PC-9 (cell line): ENCODE measurements around the gene ANKLE1. TPM values are rescaled to one million over a fixed set of nuclear protein-coding genes. Genes with fewer than 3 reads are reported as not detected.
A peak's percentile ranks its signal among the peaks of the same experiment; 100 is the strongest.

Source experiments
- BruUV-seq: library from RNA; stranded (reverse); fragments of 400-500 nt; replicated peaks from 2 replicates; lab custom pipeline; 2021; lab: Mats Ljungman, UMichigan
- CTCF ChIA-PET: fragments of 300-600 bp; sonication (Branson Sonifier 250); formaldehyde crosslinking; loops from one replicate; lab custom pipeline; 2022; ENCODE audit warnings: antibody characterized with exemption; lab: Charles Lee
- POLR2A ChIA-PET: fragments of 300-600 bp; sonication (Branson Sonifier 250); formaldehyde crosslinking; loops from one replicate; lab custom pipeline; 2022; ENCODE audit warnings: antibody characterized with exemption; ENCODE audit not compliant: unreplicated experiment; lab: Charles Lee
- DNase-seq, 2 experiments: peaks; one replicate each; pipeline versions ENCODE4 v3.0.0 to v3.0.0-alpha.2; 2015 to 2022; ENCODE audit warnings: mixed read lengths in 1 of 2
- H2AFZ ChIP-seq: fragments of 200-600 bp; sonication (generic); 2 replicates; pipeline ENCODE4 v1.8.1; 2017; ENCODE audit warnings: antibody characterized with exemption
- H3F3A ChIP-seq: fragments of 200-600 bp; sonication (generic); 2 replicates; pipeline ENCODE4 v1.8.1; 2017; ENCODE audit warnings: antibody characterized with exemption, mild to moderate bottlenecking, low read depth; ENCODE audit not compliant: insufficient read depth
- H3K27ac ChIP-seq: fragments of 200-600 bp; sonication (generic); 2 replicates; pipeline ENCODE4 v1.6.1; 2016; ENCODE audit warnings: mixed run types
- H3K27me3 ChIP-seq: fragments of 200-600 bp; sonication (generic); 2 replicates; pipeline ENCODE4 v1.6.1; 2016; ENCODE audit warnings: low read depth, mixed run types; ENCODE audit not compliant: insufficient read depth
- H3K36me3 ChIP-seq: fragments of 200-600 bp; sonication (generic); 2 replicates; pipeline ENCODE4 v1.6.1; 2016; ENCODE audit warnings: low read depth, mixed run types
- H3K4me1 ChIP-seq: fragments of 200-600 bp; sonication (generic); replicated peaks from 2 replicates; pipeline ENCODE4 v1.6.1; 2016; ENCODE audit warnings: mixed run types; ENCODE audit not compliant: insufficient read depth
- H3K4me2 ChIP-seq: fragments of 200-600 bp; sonication (generic); 2 replicates; pipeline ENCODE4 v1.6.1; 2017; ENCODE audit warnings: mixed run types
- H3K4me3 ChIP-seq: fragments of 200-600 bp; sonication (generic); 2 replicates; pipeline ENCODE4 v1.6.1; 2016; ENCODE audit warnings: mixed run types
- H3K79me2 ChIP-seq: fragments of 200-600 bp; sonication (generic); 2 replicates; pipeline ENCODE4 v1.6.1; 2017; ENCODE audit warnings: low read depth, mixed run types
- H3K9me2 ChIP-seq: fragments of 200-600 bp; sonication (generic); 2 replicates; pipeline ENCODE4 v1.8.1; 2017; ENCODE audit warnings: mild to moderate bottlenecking; ENCODE audit not compliant: insufficient read depth
- H3K9me3 ChIP-seq: fragments of 200-600 bp; sonication (generic); 2 replicates; pipeline ENCODE4 v1.8.1; 2016; ENCODE audit warnings: low read depth; ENCODE audit not compliant: insufficient read depth
- H4K20me1 ChIP-seq: fragments of 200-600 bp; sonication (generic); 2 replicates; pipeline ENCODE4 v1.8.1; 2017; ENCODE audit not compliant: insufficient read depth
- EZH2 ChIP-seq: fragments of 200-600 bp; sonication (generic); IDR thresholded peaks from 2 replicates; pipeline ENCODE4 v1.8.0; 2017; ENCODE audit warnings: antibody characterized with exemption, low read depth
- intact Hi-C: fragments of 100-400 bp; cut with micrococcal nuclease; formaldehyde crosslinking; loops from one replicate; pipeline ENCODE4 v1.10.0; 2022; ENCODE audit not compliant: unreplicated experiment
- total RNA-seq: library from RNA; stranded (reverse); gene quantifications from 2 replicates; pipeline ENCODE4 v1.2.3, GENCODE V29; 2021
- TF ChIP-seq, protein P1 (sequence below): fragments of 200-600 bp; sonication (generic); conservative IDR thresholded peaks from 2 replicates; pipeline ENCODE4 v1.6.1; 2017; ENCODE audit warnings: mixed run types, antibody characterized with exemption, mild to moderate bottlenecking, moderate library complexity

The ANKLE1 gene
- total RNA-seq, 1 experiment from 2014 or later, result 1.2 TPM

DNA sequence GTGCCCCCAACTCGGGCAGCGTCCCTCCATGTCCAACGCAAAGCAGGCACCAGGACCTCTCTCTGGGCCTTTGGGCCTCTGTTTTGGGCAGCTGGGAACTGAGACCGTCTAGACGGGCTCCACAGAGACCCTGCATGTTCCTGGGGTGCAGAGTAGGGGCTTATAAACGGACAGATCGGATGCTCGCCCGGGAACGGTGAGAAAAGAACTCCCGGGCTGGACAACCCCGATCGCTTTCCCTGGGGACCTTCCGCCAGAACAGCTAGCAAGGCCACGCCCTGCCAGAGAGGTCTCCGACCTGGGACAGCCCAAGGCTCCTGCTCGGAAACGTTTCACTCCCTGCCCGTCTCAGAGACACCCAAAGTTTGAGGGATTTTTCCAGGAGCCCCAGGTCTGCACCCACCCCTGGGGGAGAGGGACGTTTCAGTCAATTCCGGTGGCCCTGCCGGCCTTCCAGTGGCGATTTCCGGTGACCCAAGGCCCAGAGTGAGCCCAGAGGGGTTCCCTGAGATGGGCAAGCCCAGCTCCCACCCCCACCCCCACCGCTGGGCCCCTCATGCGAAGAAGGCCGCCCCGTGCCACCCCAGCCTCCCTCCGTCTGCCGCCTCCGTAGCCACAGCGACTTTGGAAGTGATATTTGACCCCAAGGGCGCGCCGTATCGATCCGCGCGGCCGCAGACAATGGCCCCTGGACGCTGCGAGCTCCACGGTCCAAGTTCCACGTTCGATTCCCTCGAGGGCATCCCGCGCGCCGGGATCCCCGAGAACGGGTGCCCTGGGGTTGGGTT, 37.7 kb upstream of the ANKLE1 start:
- Histone ChIP-seq H3K27ac (peak overlapping the region; percentile 47), H3K4me3 (peak overlapping the region; percentile 82), H3K9me3 (no peaks in the 10 kb centered on the region), H3K9me2 (no peaks in the 10 kb centered on the region), H3K36me3 (0 out of 2 replicates have a peak, but pooled peaks cover 5% of the 10 kb centered on the region), H3F3A (peaks cover 38% of the 10 kb centered on the region), H3K4me2 (peak overlapping the region; percentile 89), H3K79me2 (peaks cover 67% of the 10 kb centered on the region), H3K4me1 (peaks cover 64% of the 10 kb centered on the region), H2AFZ (peak overlapping the region; percentile 63; the same call in 1 of the 2 replicates), H4K20me1 (peaks cover 36% of the 10 kb centered on the region), H3K27me3 (no peaks in the 10 kb centered on the region)
- intact Hi-C loops, result no loop called here
- CTCF ChIA-PET, result interaction anchor here (0.7 kb wide), 1 partner anchor 10 kb away, joined by 16 read pairs; no protein-coding TSS in a partner anchor
- DNase-seq, result peak; percentile 43 to 54
- BruUV-seq, result TSS peak; percentile 5
- POLR2A ChIA-PET, result interaction anchor here (0.6 kb wide), 1 partner anchor 16 kb away, joined by 6 read pairs; no protein-coding TSS in a partner anchor
- TF ChIP-seq, protein P1, sequence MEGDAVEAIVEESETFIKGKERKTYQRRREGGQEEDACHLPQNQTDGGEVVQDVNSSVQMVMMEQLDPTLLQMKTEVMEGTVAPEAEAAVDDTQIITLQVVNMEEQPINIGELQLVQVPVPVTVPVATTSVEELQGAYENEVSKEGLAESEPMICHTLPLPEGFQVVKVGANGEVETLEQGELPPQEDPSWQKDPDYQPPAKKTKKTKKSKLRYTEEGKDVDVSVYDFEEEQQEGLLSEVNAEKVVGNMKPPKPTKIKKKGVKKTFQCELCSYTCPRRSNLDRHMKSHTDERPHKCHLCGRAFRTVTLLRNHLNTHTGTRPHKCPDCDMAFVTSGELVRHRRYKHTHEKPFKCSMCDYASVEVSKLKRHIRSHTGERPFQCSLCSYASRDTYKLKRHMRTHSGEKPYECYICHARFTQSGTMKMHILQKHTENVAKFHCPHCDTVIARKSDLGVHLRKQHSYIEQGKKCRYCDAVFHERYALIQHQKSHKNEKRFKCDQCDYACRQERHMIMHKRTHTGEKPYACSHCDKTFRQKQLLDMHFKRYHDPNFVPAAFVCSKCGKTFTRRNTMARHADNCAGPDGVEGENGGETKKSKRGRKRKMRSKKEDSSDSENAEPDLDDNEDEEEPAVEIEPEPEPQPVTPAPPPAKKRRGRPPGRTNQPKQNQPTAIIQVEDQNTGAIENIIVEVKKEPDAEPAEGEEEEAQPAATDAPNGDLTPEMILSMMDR, result no peak
- TF ChIP-seq EZH2, result no peak

DNA sequence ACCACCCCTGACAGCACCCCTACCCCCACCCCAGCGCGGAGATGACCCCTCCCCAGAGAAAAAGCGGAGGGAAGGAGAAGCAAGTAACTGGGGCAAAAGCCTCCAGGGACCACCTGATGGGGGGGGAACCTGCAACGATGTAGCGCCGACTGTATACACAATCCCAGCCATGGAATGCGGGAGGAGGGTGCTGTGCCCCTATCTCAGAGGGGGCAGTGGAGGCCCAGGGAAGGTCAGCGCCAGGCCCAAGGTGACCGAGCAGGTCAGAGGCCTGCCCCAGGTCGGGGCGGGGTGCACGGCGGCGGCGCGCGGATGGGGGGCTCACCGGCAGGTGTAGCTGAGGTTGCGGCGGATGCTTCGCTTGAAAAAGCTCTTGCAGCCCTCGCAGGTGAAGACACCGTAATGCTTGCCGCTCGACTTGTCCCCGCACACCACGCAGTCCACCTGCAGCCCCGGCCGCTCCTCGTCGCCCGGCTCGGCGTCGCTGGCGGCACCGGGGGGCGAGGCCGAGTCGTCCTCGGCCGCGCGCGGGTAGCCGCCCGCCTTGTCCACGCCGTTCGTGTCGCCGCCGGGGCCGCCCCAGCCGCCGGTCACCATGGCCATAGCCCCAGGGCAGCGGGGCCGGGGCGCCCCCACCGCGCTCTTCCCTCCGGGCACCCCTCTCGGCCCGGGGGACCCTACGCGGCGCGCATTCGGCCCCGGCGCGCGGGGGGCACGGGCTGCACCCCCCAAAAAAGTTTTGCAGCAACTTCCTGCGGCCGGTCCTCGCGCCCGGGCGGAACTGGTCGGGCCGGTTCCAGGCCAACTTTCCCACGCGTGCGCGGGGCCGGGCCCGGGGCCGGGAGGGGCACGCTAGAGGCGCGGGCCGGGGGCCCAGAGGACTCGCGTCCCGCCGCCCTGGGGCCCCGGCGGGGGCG, 36.8 kb upstream of the ANKLE1 start:
- Histone ChIP-seq H3K9me2 (no peaks in the 10 kb centered on the region), H3K4me2 (peak overlapping the region; percentile 89), H3K27me3 (no peaks in the 10 kb centered on the region), H3F3A (peaks cover 42% of the 10 kb centered on the region), H3K36me3 (0 out of 2 replicates have a peak, but pooled peaks cover 5% of the 10 kb centered on the region), H3K27ac (peak overlapping the region; percentile 47), H3K9me3 (no peaks in the 10 kb centered on the region), H3K4me1 (peaks cover 69% of the 10 kb centered on the region), H3K4me3 (peak overlapping the region; percentile 82), H4K20me1 (peaks cover 36% of the 10 kb centered on the region), H2AFZ (peak overlapping the region; percentile 63; the same call in 1 of the 2 replicates), H3K79me2 (peaks cover 58% of the 10 kb centered on the region)
- POLR2A ChIA-PET, result interaction anchor here (0.6 kb wide), 1 partner anchor 16 kb away, joined by 6 read pairs; no protein-coding TSS in a partner anchor
- no TSS peak for BruUV-seq
- CTCF ChIA-PET, result no interaction called here
- DNase-seq, result peak; percentile 34 to 53
- intact Hi-C loops, result no loop called here
- TF ChIP-seq, protein P1, result no peak
- TF ChIP-seq EZH2, result no peak

DNA sequence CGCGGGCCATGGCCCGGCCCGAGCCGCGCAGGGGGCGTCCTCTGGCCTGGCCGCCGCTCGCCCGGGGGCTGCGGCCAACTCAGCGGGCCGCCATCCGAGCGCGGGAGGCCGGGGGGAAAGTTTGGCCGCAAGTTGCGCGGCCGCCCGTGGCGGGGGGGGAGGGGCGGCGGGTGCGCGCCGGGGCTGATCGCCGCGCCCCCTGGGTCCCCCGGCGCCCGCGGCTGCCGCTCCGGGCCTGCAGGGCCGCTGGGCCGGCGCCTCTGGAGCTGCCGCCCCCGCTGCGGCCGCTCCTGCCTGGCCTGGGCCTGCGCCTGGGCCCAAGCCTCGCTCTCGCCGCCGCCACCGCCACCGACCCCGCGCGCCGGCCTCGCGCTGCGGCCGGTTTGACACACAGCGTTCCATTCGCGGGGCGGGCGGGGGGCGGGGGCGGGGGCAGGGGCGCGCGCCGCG, 36.1 kb upstream of the ANKLE1 start, which contains the start of gene NR2F6:
TSS of gene NR2F6 (minus strand) at position 385 of the 450 bp plus-strand sequence. CDS start 699 bp downstream, outside the sequence.
- Histone ChIP-seq H3K4me1 (peaks cover 67% of the 10 kb centered on the region), H4K20me1 (peaks cover 33% of the 10 kb centered on the region), H3K27ac (peak within 1 kb of the TSS; percentile 95), H3K4me2 (peak within 1 kb of the TSS; percentile 89), H3K79me2 (peaks cover 51% of the 10 kb centered on the region), H3K9me3 (no peaks in the 10 kb centered on the region), H3K36me3 (0 out of 2 replicates have a peak, but pooled peaks cover 5% of the 10 kb centered on the region), H3F3A (peaks cover 40% of the 10 kb centered on the region), H3K27me3 (no peaks in the 10 kb centered on the region), H3K4me3 (peak within 1 kb of the TSS; percentile 82), H3K9me2 (no peaks in the 10 kb centered on the region), H2AFZ (peak within 1 kb of the TSS; percentile 41; the same call in 1 of the 2 replicates)
- TF ChIP-seq, protein P1, result no peak
- TF ChIP-seq EZH2, result no peak
- POLR2A ChIA-PET, result no interaction called here
- DNase-seq, result no peak
- intact Hi-C loops, result no loop called here
- CTCF ChIA-PET, result no interaction called here
- BruUV-seq, result no TSS peak
